ENCODE results near the gene TAF6L.
"Not testable (repeated sequence)": the region's sequence is repeated elsewhere in the genome, so short reads cannot be mapped to it uniquely, and the experiment has no call there.

The TAF6L gene

DNA sequence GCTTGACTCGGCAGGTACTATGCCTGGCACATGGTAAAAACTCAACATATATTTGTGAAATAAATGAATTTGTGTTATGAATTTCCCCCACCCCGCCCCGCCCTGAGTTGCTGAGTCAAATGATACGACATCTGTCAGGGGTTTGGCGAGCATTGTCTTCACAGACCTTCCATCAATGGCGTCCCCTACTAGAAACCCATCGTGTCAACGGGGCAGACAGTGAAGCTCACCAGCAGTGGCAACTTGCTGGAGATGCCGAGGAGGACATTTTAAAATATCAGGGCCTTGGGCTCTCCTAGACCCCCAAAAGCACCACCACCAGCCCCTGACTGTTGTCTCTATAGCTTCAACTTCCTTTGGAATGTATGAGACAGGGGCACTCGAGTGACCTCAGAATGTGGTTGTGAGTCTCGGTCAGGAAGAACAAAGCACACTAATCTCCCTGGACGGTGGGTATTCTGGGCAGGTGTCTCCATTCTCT is 34.8 kb downstream of the TAF6L start:
- no peak for DNase-seq (ENCODE audit: low spot score)

DNA sequence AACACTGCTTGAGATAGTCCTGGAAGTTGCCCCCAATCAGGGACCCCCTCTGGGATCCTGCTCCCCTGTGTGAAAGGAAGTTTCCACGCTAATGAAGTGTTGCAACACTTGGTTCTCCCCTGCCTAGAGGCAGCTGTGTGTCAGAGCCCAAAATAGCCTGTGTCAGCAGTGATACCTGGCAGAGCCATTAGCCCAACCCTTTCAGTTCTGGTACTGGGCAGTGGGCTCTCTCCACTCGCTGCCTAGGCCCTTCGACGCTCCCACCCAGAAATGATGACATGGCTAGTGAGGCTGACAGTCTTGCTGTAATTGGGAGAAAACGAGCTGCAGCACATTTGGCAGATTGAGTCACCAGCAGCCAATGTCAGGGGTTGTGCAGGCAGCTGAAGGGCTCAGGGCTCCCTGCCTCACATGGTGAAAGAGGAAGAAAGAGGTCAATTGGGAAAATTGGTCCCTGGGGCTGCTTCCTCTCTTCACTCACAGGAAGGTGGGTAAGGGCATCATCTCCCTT is 35.5 kb downstream of the TAF6L start:
- DNase-seq (ENCODE audit: low spot score), result no peak

DNA sequence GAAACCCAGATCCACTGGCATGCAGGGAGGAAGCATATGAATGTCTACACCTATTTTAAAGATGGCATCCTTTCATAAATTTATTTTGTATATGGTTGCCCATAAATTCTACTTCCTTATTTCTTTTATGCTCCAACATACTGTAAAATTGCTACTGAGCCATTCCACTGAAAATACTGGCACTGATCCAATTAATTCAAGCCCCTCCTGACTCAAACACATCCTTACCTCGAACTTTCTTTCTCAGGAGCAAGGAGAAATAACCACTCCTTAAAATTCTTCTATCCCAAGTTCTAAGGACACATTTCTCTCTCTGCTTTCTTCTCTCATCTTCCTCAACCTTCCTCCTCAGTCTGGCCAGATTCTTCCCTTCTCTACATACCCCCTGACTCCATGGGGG is 39.6 kb downstream of the TAF6L start:
- DNase-seq (ENCODE audit: low spot score), result no peak

DNA sequence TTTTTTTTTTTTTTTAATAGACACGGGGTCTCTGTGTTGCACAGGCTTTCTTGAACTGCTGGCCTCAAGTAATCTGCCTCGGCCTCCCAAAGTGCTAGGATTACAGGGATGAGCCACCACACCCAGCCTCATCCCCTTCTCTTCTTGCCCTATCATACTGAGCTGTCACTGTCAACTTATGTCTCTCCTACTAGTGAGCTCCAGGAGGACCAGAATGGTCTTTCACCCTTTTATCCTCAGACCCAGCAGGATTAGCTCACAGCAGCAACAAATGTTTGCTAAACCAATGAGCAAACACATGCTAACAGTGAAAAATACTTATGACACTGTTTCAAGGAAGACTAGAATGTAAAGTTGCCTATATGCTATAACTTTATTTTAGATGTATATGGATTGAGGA is 40.5 kb downstream of the TAF6L start:
- DNase-seq (ENCODE audit: low spot score), result no peak

DNA sequence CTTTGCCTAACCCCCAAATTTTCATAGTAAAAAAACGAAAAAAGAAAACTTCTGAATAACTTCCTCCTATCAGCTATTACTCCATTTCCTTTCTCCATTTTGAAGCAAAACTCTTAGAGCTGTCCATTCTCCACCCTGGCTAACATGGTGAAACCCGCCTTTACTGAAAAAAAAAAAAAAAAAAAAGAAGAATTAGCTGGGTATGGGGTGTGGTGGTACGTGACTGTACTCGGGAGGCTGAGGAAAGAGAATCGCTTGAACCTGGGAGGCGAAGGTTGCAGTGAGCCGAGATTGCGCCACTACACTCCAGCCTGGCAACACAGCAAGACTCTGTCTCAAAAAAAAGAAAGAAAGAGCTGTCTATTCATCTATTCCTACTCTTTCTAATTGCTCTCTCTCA is 45.4 kb downstream of the TAF6L start:
- DNase-seq (ENCODE audit: low spot score), result no peak

DNA sequence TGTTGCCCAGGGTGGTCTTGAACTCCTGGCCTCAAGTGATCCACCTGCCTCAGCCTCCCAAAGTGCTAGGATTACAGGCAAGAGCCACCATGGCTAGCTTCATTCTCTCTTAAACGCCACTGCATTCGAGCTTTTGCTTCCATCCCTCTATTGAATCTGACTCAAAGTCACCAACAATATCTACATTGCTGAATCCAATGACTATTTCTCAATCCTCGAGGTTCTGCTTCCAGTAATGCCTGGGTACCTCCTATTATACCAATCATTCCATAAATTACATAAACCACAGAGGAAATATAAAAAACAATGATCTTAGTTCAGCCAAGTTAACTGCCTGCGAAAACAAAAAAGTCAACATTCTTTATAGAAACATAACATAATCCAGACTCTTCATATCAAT is 45.9 kb downstream of the TAF6L start:
- DNase-seq (ENCODE audit: low spot score), result no peak

DNA sequence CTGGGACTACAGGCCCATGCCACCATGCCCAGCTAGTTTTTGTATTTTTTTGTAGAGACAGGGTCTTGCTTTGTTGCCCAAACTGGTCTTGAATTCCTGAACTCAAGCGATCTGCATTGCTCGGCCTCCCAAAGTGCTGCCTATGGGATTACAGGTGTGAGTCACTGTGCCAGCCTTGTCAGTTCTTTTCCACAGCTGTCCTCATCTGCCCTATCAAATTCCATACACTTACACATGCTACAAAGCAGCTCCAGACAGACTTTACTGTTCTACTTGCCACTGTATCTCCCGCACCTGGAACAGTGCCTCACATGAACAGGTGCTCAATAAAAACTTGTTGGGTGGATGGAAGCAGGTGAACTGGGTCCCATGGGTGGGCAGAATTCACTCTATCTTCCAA is 52.5 kb downstream of the TAF6L start:
- DNase-seq (ENCODE audit: low spot score), result no peak

DNA sequence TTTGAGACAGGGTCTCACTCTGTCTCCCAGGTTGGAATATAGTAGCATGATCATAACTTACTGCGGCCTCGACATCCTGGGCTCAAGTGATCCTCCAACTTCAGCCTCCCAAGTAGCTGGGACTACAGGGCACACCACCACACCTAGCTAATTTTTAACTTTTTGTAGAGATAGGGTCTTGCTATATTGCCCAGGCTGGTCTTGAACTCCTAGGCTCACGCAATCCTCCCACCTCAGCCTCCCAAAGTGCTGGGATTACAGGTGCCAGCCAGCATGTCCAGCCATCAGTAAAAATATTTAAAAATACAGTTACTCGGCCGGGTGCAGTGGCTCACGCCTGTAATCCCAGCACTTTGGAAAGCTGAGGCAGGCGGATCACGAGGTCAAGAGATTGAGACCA is 56.9 kb downstream of the TAF6L start:
- DNase-seq (ENCODE audit: low spot score), result not testable (repeated sequence)

DNA sequence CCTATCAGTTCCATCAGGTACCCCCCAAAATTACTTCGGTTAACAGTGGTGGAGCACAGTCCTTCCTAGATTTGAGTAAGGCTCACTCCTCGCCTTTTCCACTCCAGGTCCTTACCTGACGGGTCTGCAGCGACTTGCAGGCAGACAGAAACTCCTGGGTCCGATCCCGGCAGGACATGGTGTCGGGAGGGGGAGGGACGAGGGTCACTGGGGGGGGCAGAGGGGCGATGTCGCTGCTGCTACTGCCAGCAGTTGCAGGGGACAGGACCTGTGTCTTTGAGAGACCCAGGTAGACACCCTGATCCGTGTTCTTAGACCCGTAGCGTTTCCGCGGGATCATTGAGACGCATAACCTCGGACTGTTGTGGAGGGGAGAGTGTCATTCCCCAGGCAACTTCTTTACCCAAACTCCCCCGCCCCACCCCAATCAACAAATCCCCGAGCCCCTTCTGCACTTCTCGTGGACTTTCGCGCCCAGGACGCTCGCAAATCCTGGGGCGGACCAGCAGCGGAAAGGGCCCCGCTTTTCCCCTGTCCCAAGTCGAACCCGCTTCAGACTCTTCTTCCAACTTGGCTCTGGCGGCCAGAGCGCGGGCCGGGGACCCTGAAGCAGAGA is 59.8 kb downstream of the TAF6L start:
- no peak for DNase-seq (ENCODE audit: low spot score)

DNA sequence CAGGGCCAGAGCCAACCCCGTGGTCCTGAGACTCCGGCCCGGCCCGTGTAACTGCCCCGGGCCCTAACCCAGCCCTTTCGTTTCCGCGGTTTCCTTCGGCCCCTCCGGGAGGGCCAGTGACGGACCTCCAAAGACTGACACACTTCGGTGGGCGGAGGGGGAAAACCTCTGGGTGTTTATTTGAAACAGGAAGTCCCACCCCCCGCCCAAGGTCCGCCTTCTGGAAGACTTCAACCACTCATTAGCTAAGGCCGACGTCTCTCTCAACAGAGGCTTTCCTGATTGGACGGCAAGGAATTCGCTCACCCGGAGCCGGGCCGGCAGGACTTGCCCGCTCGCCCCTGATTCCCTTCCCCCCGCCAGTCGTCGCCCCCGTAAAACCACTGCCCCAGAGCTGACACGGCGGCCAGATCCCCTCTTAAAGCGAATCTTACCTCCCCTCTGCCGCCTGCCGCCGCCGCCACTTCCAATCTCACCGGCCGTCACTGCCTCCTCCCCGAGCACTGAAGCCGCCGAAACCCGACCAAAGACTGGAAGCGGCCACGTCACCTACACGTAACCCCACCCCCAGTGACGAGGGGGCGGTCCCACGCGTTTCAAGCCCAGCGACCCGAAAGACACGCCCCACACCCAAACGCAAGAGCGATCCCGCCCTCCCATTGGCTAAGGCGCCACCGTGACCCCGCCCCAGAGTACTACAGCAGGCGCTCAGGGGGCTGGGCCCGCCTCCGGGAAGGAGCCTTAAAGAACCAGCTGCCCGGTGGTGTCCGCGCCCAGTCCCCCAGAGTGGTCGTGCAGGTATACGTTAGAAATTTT is 60.5 kb downstream of the TAF6L start, which contains the start of gene STX5:
Gene STX5, minus strand, starts transcription at position 532 of the 816 bp plus-strand sequence. CDS start 808 bp downstream, outside the sequence.
- peak; percentile 99 for DNase-seq (ENCODE audit: low spot score)

DNA sequence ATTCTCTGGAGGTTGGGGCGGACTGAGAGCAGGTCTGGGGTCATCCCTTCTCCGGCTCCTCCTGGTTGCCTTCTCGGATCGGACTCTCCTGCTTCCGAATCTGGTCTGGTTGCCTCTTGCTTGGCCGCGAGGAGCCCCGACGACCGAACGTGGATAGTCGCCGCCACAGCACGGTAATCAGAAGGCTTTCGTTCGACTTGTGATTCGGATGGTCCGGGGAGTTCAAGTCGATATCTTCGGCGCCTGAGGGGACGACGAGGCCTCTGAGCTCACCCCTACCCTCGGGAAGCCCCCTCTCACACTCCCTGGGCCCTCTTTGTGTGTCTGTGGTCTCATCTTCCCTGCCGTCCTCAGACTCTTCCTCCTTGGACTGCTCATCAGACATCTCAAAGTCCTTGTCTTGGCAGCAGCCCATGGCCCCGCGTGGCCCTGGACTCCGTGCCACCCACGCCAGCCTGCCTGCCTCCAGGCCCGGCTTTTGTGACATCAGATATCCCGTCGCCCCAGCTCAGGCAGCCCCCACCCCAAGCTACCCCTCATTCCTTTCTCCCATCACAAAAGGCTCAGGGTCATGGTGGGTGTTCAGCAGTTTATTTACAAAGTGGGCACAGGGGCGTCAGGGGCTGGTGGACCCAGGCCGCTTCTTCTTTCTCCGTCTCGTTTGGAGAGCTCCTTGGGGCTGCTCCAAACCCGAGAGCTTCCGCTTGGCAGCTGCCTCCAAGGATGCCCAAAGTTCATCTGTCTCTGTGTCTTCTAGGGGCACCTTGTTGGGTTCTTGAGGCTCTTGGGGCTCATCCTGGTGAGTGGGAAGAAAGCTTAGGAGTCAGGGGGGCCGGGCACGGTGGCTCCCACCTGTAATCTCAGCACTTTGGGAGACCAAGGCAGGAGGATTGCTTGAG is 61.4 kb downstream of the TAF6L start, which contains the start of gene TEX54:
Gene TEX54, minus strand, starts transcription at position 506 of the 899 bp plus-strand sequence.
- DNase-seq (ENCODE audit: low spot score), result no peak

DNA sequence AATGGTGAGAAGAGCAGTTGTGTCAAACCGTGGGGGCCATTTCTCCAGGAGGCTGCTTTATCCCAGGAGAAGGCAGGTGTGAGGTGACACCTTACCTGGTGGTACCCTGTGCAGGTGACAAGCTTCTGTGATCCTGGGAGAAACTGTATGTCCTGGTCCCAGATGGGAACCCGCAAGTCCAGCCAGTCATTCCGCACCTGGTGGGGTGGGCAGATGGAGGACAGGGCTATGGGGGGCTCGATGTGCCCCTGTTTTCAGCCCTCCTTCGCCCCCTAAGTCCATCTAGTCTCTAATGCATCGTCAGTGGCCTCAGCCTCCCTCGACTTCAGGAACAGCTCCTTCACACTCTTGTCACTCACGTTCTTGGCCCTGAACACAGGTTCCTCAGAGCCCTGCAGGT is 64.1 kb downstream of the TAF6L start:
- DNase-seq (ENCODE audit: low spot score), result no peak

Data from LoVo (cell line).